Upper lobe of right lung (tissue), 1 donor: ENCODE measurements around the gene MRM2. TPM values are rescaled to one million over a fixed set of nuclear protein-coding genes. Genes with fewer than 3 reads are reported as not detected.

Source experiments
- ATAC-seq: fragments of 200-7000 bp; cut with Tn5 transposase; one replicate; pipeline ENCODE4 v1.9.1; 2020; ENCODE audit warnings: mild to moderate bottlenecking, moderate library complexity
- DNase-seq: peaks from one replicate; pipeline ENCODE4 v3.0.0-alpha.2; 2020
- H3K27ac ChIP-seq: fragments of 200-600 bp; one replicate; pipeline ENCODE4 v1.8.0; 2022
- H3K27me3 ChIP-seq: fragments of 200-600 bp; one replicate; pipeline ENCODE4 v1.8.0; 2022; ENCODE audit warnings: mild to moderate bottlenecking
- H3K36me3 ChIP-seq: fragments of 200-600 bp; one replicate; pipeline ENCODE4 v1.8.0; 2022
- H3K4me1 ChIP-seq: fragments of 200-600 bp; one replicate; pipeline ENCODE4 v1.8.0; 2022
- H3K4me3 ChIP-seq: fragments of 200-600 bp; one replicate; pipeline ENCODE4 v1.8.0; 2022; ENCODE audit warnings: mild to moderate bottlenecking
- H3K9me3 ChIP-seq: fragments of 200-600 bp; one replicate; pipeline ENCODE4 v1.8.0; 2022
- CTCF ChIP-seq: fragments of 200-600 bp; IDR thresholded peaks from one replicate; pipeline ENCODE4 v1.8.0; 2022; ENCODE audit warnings: antibody characterized with exemption
- intact Hi-C: fragments of 100-400 bp; cut with DNase I; formaldehyde crosslinking; loops from one replicate; pipeline ENCODE4 v1.11.0; 2022
- microRNA-seq: library from miRNA; unstranded; fragments of <30 nt; microRNA quantifications from one replicate; pipeline ENCODE4 v1.2.0, GENCODE V29; 2020; ENCODE audit warnings: borderline microRNAs expressed
- total RNA-seq: library from RNA; stranded (reverse); fragmentation: NEBNext Ultra II Directional; extraction: Animal tissue kit (Norgen Biotek cat#: 25700); gene quantifications from one replicate; pipeline ENCODE4 v1.2.1, GENCODE V29; 2021
- donor health status: DM: no; HTN: yes; CAD: no; lungs with severe emphysema.

The MRM2 gene
- total RNA-seq, 1 donor from 2014 or later: 23.7 TPM

- TF ChIP-seq CTCF: no peak
- Histone ChIP-seq H3K27ac (no peak overlapping the region), H3K36me3 (no peaks in the 10 kb centered on the region), H3K27me3 (no peaks in the 10 kb centered on the region), H3K4me1 (no peaks in the 10 kb centered on the region), H3K4me3 (no peak overlapping the region), H3K9me3 (no peaks in the 10 kb centered on the region)
- intact Hi-C loops: no loop called here
- DNase-seq (peak; percentile 80), ATAC-seq (peak; percentile 75)
These were observed 49.0 kb downstream of the MRM2 start for GRCh38 chr7:2192831-2193534.

- Histone ChIP-seq H3K27me3 (no peaks in the 10 kb centered on the region), H3K4me3 (no peak overlapping the region), H3K4me1 (no peaks in the 10 kb centered on the region), H3K36me3 (no peaks in the 10 kb centered on the region), H3K9me3 (no peaks in the 10 kb centered on the region), H3K27ac (no peak overlapping the region)
- no peak for ATAC-seq
- no peak for TF ChIP-seq CTCF
- no peak for DNase-seq
- intact Hi-C loops: no loop called here
These were observed 51.0 kb downstream of the MRM2 start for GRCh38 chr7:2191016-2191415.

GRCh38 chr7:2190531-2190930, 51.5 kb downstream of the MRM2 start:
- DNase-seq: no peak
- H3K36me3 ChIP-seq: no peaks in the 10 kb centered on the region
- ATAC-seq: no peak
- intact Hi-C loops: no loop called here
- H3K27me3 ChIP-seq: no peaks in the 10 kb centered on the region
- H3K9me3 ChIP-seq: no peaks in the 10 kb centered on the region
- TF ChIP-seq CTCF: no peak
- H3K4me1 ChIP-seq: no peaks in the 10 kb centered on the region
- no peak overlapping the region for H3K4me3 ChIP-seq
- no peak overlapping the region for H3K27ac ChIP-seq

- intact Hi-C loops: no loop called here
- DNase-seq (no peak), ATAC-seq (no peak)
- no peaks in the 10 kb centered on the region for H3K36me3 ChIP-seq
- H3K4me1 ChIP-seq: no peaks in the 10 kb centered on the region
- H3K27me3 ChIP-seq: no peaks in the 10 kb centered on the region
- no peak for TF ChIP-seq CTCF
- H3K4me3 ChIP-seq: no peak overlapping the region
- H3K27ac ChIP-seq: no peak overlapping the region
- no peaks in the 10 kb centered on the region for H3K9me3 ChIP-seq
These were observed 55.8 kb downstream of the MRM2 start for GRCh38 chr7:2186166-2186565.

- DNase-seq (no peak), ATAC-seq (no peak)
- intact Hi-C loops: no loop called here
- Histone ChIP-seq H3K27ac (no peak overlapping the region), H3K4me3 (no peak overlapping the region), H3K9me3 (no peaks in the 10 kb centered on the region), H3K27me3 (no peaks in the 10 kb centered on the region), H3K36me3 (peaks cover 1% of the 10 kb centered on the region), H3K4me1 (no peaks in the 10 kb centered on the region)
- no peak for TF ChIP-seq CTCF
These were observed 56.3 kb downstream of the MRM2 start for GRCh38 chr7:2185715-2186114.

Small RNA genes within 50 kb of the gene (microRNA-seq; reads per million reads assigned to microRNA genes)
- gene MIR6836: not detected

Other genes with a start within 250 kb of the MRM2 start
- gene MAD1L1, start 9.3 kb downstream of the MRM2 start, total RNA-seq: 48.4 TPM
- gene NUDT1, start within 50 bp of the MRM2 start, total RNA-seq: 13.2 TPM
- 60.1 TPM for gene SNX8, start 72.2 kb upstream of the MRM2 start, total RNA-seq
- gene EIF3B, start 112.6 kb upstream of the MRM2 start, total RNA-seq: 107 TPM
- gene CHST12, start 161.4 kb upstream of the MRM2 start, total RNA-seq: 29.8 TPM
- gene GRIFIN, start 234.2 kb upstream of the MRM2 start, total RNA-seq: not detected